ENCODE results near the gene PLG.
"Not testable (repeated sequence)": the region's sequence is repeated elsewhere in the genome, so short reads cannot be mapped to it uniquely, and the experiment has no call there.

PLG gene

DNA sequence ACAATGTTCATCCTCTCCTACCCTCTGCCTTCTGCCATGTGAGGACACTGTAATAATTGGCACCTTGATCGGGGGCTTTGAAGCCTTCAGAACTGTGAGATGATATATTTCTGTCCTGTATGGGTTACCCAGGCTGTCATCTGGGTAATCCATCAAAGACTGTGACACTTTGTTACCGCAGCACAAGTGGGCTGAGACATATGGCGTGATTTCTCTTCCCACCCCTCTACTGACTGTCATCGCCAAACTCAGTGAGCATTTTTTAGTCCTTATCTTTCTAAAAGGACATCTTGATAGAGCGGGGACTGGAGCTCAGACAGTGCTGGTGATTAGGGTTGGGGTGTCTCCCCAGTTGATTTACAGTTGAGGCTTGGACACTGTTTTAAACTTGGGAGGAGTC lies 10.4 kb upstream of the PLG start:
- Mint-ChIP-seq H3K4me3 (no peak overlapping the region), H3K9me3 (no peaks in the 10 kb centered on the region), H3K27ac (no peak overlapping the region), H3K4me1 (no peaks in the 10 kb centered on the region), H3K27me3 (peaks cover 2% of the 10 kb centered on the region), H3K36me3 (no peaks in the 10 kb centered on the region)

- no peaks in the 10 kb centered on the region for H3K4me1 Mint-ChIP-seq
- no peaks in the 10 kb centered on the region for H3K9me3 Mint-ChIP-seq
- H3K27ac Mint-ChIP-seq: no peak overlapping the region
- no peaks in the 10 kb centered on the region for H3K36me3 Mint-ChIP-seq
- no peak overlapping the region for H3K4me3 Mint-ChIP-seq
- no peaks in the 10 kb centered on the region for H3K27me3 Mint-ChIP-seq
Observed at GRCh38 chr6:160692369-160692959, 9.6 kb upstream of the PLG start.

GRCh38 chr6:160695025-160695424 lies 7.0 kb upstream of the PLG start:
- not testable (repeated sequence) for H3K9me3 Mint-ChIP-seq, H3K4me1 Mint-ChIP-seq, H3K27me3 Mint-ChIP-seq, H3K36me3 Mint-ChIP-seq, H3K27ac Mint-ChIP-seq, H3K4me3 Mint-ChIP-seq

- H3K4me1 Mint-ChIP-seq, H3K9me3 Mint-ChIP-seq, H3K4me3 Mint-ChIP-seq, H3K27ac Mint-ChIP-seq, H3K36me3 Mint-ChIP-seq, H3K27me3 Mint-ChIP-seq: not testable (repeated sequence)
Observed at GRCh38 chr6:160695622-160696021, 6.4 kb upstream of the PLG start.

- H3K9me3 Mint-ChIP-seq, H3K36me3 Mint-ChIP-seq, H3K27ac Mint-ChIP-seq, H3K4me1 Mint-ChIP-seq, H3K4me3 Mint-ChIP-seq: not testable (repeated sequence)
- H3K27me3 Mint-ChIP-seq: peaks cover 11% of the 10 kb centered on the region
Observed at GRCh38 chr6:160696884-160697283, 5.2 kb upstream of the PLG start.

DNA sequence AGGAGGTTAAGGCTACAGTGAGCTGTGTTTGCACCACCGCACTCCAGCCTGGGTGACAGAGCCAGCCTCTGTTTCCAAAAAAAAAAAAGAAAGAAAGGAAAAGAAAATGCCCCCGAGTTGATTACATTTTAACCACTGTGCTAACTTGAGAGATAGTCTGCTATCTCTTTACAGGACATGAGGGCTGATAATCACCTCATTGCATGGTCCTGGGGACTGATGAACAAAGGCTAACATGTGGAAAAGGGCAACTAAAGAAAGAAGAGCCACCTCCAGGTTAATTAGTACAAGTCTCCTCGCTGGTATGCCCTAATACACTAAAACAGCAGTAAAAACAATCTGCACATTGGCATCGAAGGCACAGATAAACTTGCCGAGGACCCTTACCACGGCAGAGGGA lies 4.2 kb upstream of the PLG start:
- Mint-ChIP-seq H3K4me3 (no peak overlapping the region), H3K4me1 (no peaks in the 10 kb centered on the region), H3K27ac (no peak overlapping the region), H3K36me3 (no peaks in the 10 kb centered on the region), H3K27me3 (peaks cover 13% of the 10 kb centered on the region), H3K9me3 (no peaks in the 10 kb centered on the region)

DNA sequence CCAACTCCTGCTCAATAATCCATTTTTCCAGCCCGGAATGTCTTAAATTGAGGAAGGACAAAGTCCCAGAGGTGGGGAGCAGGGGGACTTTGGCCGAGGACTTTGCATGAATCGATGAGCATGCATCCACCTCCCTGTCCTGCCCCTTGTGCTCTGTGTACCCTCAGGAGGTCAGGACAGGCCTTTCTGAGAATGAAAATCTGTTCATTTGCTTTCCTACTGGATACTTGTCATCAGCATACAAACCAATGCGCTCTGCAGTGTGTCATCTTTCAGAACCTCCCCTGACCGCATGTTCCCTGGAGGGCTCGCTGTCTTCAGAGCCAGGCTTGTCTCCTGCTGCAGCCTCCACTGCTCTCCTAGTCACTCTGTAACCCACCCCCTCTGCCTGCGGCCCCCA lies 2.6 kb downstream of the PLG start:
- peaks cover 14% of the 10 kb centered on the region for H3K27me3 Mint-ChIP-seq
- H3K27ac Mint-ChIP-seq, H3K36me3 Mint-ChIP-seq, H3K9me3 Mint-ChIP-seq, H3K4me1 Mint-ChIP-seq, H3K4me3 Mint-ChIP-seq: not testable (repeated sequence)

DNA sequence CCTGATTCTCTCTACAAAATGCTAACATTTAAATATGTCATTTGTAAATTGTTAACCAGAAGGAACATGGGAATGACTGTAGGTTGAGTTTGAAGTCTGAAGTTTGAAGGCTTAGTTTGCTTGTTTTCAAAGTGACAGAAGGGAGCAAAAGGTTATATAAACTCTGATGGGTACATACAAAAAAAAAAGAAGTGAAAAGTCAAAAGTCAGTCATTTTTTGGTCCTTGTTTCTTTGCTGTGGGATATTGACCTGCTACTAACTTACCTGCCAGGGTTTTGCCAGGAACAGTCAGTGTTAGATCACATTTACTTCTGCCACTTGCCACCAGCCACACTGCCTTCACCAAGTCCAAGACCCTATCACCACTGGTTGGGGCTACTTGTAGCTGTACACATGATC lies 6.9 kb downstream of the PLG start:
- H3K27me3 Mint-ChIP-seq, H3K36me3 Mint-ChIP-seq, H3K4me1 Mint-ChIP-seq, H3K9me3 Mint-ChIP-seq, H3K27ac Mint-ChIP-seq, H3K4me3 Mint-ChIP-seq: not testable (repeated sequence)

DNA sequence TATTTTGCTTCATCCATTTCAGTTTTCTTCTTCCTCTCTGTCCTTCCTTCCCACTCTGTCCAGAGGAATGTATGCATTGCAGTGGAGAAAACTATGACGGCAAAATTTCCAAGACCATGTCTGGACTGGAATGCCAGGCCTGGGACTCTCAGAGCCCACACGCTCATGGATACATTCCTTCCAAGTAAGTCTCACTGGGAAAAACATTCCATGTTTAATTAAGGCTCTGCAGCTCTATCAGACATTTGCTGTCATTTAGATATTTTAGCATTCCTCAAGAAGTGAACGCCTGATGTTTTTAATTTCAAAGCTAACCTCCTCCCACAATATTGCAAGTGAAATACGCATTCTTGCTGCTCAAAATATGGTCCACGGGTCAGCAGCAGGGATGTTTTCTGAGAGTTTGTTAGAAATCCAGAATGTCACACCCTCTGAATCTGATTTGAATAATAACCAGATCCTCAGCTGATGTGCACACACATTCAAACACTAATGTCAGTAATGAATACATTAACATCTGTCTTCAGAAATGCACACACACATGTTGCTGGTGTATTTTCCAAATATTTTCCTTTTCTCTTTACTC lies 12.8 kb downstream of the PLG start:
- no peaks in the 10 kb centered on the region for H3K36me3 Mint-ChIP-seq

GRCh38 chr6:160730911-160731310 lies 28.9 kb downstream of the PLG start:
- Mint-ChIP-seq H3K9me3 (no peaks in the 10 kb centered on the region), H3K4me1 (no peaks in the 10 kb centered on the region), H3K4me3 (no peak overlapping the region), H3K36me3 (no peaks in the 10 kb centered on the region), H3K27me3 (peaks cover 10% of the 10 kb centered on the region), H3K27ac (no peak overlapping the region)

More for the DNA sequence above, 12.8 kb downstream of the PLG start:
- Mint-ChIP-seq H3K4me3 (no peak overlapping the region), H3K27me3 (peaks cover 4% of the 10 kb centered on the region), H3K4me1 (no peaks in the 10 kb centered on the region), H3K9me3 (no peaks in the 10 kb centered on the region), H3K27ac (no peak overlapping the region)

DNA sequence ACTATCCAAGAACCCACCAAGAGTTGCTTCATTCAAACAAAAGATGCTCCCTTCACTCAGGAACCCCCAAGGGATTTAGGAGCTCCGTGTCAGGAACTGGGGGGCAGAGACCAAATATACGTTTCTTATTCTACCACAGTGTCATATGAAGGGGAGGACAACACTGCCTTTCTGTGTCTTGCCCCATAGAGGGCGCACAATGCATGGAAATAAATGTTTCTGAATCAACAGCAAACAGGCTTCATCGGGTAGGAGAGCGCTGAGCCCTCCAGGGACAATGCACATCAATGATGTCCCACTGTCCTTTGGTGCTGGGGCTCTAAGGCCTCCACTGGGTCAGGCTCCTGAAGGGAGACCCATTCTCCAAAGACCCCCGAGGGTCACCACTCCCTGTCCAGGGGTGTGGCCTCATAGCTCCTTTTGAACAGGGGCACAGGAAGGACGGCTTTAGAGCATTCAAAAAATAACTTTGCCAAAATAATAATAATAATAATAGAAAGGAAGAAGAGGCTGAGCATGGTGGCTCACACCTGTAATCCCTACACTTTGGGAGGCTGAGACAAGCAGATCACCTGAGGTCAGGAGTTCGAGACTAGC lies 31.1 kb downstream of the PLG start:
- Mint-ChIP-seq H3K4me3 (no peak overlapping the region), H3K27me3 (peaks cover 7% of the 10 kb centered on the region), H3K27ac (no peak overlapping the region), H3K4me1 (no peaks in the 10 kb centered on the region), H3K9me3 (no peaks in the 10 kb centered on the region), H3K36me3 (no peaks in the 10 kb centered on the region)

DNA sequence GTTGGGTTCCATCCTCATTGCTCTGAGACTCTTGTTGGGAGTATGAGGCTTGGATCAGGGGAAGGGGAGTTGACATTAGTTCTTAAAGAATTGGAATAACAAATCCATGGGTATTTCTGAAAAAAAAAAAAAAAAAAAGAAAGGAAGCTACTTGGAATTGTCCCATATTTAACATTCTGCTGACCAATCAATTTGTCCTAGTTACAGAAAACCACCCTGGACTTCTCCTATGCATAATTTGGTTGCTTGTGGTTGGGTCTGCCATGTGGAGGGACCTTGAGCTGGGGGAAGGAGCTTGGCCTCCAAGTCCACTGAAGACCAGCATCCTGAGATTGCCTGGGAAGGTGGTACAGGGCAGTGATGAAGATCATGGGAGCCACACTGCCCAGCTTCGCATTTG lies 32.6 kb downstream of the PLG start:
- H3K36me3 Mint-ChIP-seq: no peaks in the 10 kb centered on the region
- H3K27me3 Mint-ChIP-seq: peaks cover 7% of the 10 kb centered on the region
- no peaks in the 10 kb centered on the region for H3K9me3 Mint-ChIP-seq
- no peaks in the 10 kb centered on the region for H3K4me1 Mint-ChIP-seq
- H3K27ac Mint-ChIP-seq: no peak overlapping the region
- H3K4me3 Mint-ChIP-seq: no peak overlapping the region

GRCh38 chr6:160735523-160735922 lies 33.5 kb downstream of the PLG start:
- H3K4me3 Mint-ChIP-seq: no peak overlapping the region

GRCh38 chr6:160737934-160738333 lies 35.9 kb downstream of the PLG start:
- H3K27ac Mint-ChIP-seq: no peak overlapping the region
- H3K9me3 Mint-ChIP-seq: no peaks in the 10 kb centered on the region
- no peak overlapping the region for H3K4me3 Mint-ChIP-seq
- H3K4me1 Mint-ChIP-seq: no peaks in the 10 kb centered on the region
- peaks cover 2% of the 10 kb centered on the region for H3K27me3 Mint-ChIP-seq
- H3K36me3 Mint-ChIP-seq: no peaks in the 10 kb centered on the region

More at GRCh38 chr6:160735523-160735922, 33.5 kb downstream of the PLG start:
- no peaks in the 10 kb centered on the region for H3K9me3 Mint-ChIP-seq
- H3K27ac Mint-ChIP-seq: no peak overlapping the region
- H3K4me1 Mint-ChIP-seq: no peaks in the 10 kb centered on the region
- peaks cover 5% of the 10 kb centered on the region for H3K27me3 Mint-ChIP-seq
- H3K36me3 Mint-ChIP-seq: no peaks in the 10 kb centered on the region

DNA sequence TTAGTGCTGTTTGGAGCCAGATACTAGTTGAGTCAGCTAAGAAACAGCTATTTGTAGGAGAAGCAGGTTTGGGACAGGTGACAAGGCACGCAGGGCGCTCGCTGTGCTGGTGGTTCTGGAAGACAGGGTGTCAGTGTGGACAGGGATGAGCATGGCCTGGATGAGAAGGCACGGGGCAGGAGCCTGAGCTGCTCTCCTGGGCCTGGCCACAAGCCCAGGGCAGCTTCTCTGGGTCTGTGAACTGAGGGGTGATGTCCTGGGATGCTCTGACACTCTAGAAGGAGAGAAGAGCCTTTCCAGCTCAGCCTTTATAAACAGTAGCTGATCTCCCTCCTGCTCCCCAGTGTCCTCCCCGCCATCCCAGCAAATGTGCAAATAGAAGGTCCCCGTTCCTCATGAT lies 37.9 kb downstream of the PLG start:
- H3K27ac Mint-ChIP-seq: no peak overlapping the region
- no peaks in the 10 kb centered on the region for H3K9me3 Mint-ChIP-seq
- no peaks in the 10 kb centered on the region for H3K4me1 Mint-ChIP-seq
- no peak overlapping the region for H3K4me3 Mint-ChIP-seq
- no peaks in the 10 kb centered on the region for H3K27me3 Mint-ChIP-seq
- no peaks in the 10 kb centered on the region for H3K36me3 Mint-ChIP-seq

- H3K27ac Mint-ChIP-seq, H3K9me3 Mint-ChIP-seq: not testable (repeated sequence)
Observed at GRCh38 chr6:160741012-160741411, 39.0 kb downstream of the PLG start.

DNA sequence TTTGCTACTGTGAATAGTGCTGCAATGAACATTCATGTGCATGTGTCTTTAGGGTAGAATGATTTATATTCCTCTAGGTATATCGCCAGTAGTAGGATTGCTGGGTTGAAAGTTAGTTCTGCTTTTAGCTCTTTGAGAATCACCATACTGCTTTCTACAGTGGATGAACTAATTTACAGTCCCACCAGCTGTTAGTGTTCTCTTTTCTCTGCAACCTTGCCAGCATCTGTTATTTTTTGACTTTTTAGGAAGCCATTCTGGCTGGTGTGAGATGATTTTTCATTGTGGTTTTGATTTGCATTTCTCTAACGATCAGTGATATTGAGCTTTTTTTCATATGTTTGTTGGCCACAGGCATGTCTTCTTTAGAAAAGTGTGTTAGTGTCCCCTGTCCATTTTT lies 40.0 kb downstream of the PLG start:
- Mint-ChIP-seq H3K27ac (no peak overlapping the region), H3K27me3 (peaks cover 7% of the 10 kb centered on the region), H3K4me3 (no peak overlapping the region), H3K9me3 (no peaks in the 10 kb centered on the region), H3K36me3 (no peaks in the 10 kb centered on the region), H3K4me1 (no peaks in the 10 kb centered on the region)

More at GRCh38 chr6:160741012-160741411, 39.0 kb downstream of the PLG start:
- not testable (repeated sequence) for H3K4me1 Mint-ChIP-seq, H3K27me3 Mint-ChIP-seq, H3K4me3 Mint-ChIP-seq, H3K36me3 Mint-ChIP-seq

Measured in activated naive CD4-positive, alpha-beta T cell treated with anti-CD3 and anti-CD28 coated beads, Interleukin-2, amount 50 U/mL, for 24 hours (primary cell).